Measurements from ENCODE around the gene DLX3. TPM values are rescaled to one million over a fixed set of nuclear protein-coding genes. Genes with fewer than 3 reads are reported as not detected.

The DLX3 gene
- total RNA-seq, 2 donors from 2014 or later = 0.36 to 0.68 TPM

DNA sequence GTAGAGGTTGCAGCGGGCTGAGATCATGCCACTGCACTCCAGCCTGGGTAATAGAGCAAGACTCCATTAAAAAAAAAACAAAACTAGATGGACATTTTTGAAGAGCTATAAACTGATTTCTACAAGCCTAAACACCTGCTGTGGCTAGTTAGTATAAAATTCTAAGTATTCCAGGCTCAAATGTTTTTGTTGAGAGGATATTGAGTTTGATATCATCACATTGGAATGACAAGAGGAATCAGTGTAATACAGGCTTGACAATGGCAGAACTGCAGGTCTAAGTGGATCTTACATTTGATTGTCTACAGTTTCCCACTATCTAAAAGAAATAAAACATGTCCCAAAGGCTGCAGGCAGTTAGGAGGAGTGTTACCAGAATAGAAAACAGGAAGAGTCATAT is 23.9 kb upstream of the DLX3 start:
- Histone ChIP-seq H3K9me3 (no peaks in the 10 kb centered on the region), H3K4me3 (no peak overlapping the region), H3K27me3 (replicated peaks; ENCODE audit: insufficient read depth) (no peaks in the 10 kb centered on the region), H3K36me3 (no peaks in the 10 kb centered on the region), H3K4me1 (replicated peaks) (no peaks in the 10 kb centered on the region), H3K27ac (no peak overlapping the region)
- no peak for DNase-seq (ENCODE audit: low spot score)
- TF ChIP-seq, protein P1, sequence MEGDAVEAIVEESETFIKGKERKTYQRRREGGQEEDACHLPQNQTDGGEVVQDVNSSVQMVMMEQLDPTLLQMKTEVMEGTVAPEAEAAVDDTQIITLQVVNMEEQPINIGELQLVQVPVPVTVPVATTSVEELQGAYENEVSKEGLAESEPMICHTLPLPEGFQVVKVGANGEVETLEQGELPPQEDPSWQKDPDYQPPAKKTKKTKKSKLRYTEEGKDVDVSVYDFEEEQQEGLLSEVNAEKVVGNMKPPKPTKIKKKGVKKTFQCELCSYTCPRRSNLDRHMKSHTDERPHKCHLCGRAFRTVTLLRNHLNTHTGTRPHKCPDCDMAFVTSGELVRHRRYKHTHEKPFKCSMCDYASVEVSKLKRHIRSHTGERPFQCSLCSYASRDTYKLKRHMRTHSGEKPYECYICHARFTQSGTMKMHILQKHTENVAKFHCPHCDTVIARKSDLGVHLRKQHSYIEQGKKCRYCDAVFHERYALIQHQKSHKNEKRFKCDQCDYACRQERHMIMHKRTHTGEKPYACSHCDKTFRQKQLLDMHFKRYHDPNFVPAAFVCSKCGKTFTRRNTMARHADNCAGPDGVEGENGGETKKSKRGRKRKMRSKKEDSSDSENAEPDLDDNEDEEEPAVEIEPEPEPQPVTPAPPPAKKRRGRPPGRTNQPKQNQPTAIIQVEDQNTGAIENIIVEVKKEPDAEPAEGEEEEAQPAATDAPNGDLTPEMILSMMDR (IDR thresholded peaks at IDR 0.05) = no peak
- TF ChIP-seq POLR2A (IDR thresholded peaks at IDR 0.05) (no peak), POLR2AphosphoS5 (IDR thresholded peaks at IDR 0.05) (no peak)
- intact Hi-C loops (cut with DNase I) = no loop called here
- 79% methylated on average over 1 of the region's 1 CpG for WGBS

DNA sequence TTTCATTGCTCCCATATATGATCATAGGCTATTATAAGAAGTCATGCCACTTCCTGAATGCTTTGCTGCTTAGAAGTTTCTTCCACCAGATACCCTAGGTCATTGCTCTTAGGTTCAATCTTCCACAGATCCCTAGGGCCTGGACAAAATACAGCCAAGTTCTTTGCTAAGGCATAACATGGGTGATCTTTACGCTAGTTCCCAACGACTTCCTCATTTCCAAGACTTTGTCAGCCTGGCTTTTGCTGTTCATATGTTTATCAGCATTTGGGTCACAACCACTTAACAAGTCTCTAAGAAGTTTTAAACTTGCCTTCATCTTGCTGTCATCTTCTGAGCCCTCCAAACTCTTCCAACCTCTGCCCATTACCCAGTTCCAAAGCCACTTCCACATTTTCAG is 20.1 kb upstream of the DLX3 start:
- intact Hi-C loops (cut with DNase I) = no loop called here
- DNase-seq (ENCODE audit: low spot score) = no peak
- Histone ChIP-seq H3K27me3 (replicated peaks; ENCODE audit: insufficient read depth) (no peaks in the 10 kb centered on the region), H3K4me1 (replicated peaks) (no peaks in the 10 kb centered on the region), H3K9me3 (no peaks in the 10 kb centered on the region), H3K27ac (no peak overlapping the region), H3K36me3 (no peaks in the 10 kb centered on the region), H3K4me3 (no peak overlapping the region)
- WGBS = 91% methylated on average over 2 of the region's 2 CpGs
- no peak for TF ChIP-seq POLR2A (IDR thresholded peaks at IDR 0.05)
- no peak for TF ChIP-seq POLR2AphosphoS5 (IDR thresholded peaks at IDR 0.05)
- TF ChIP-seq, protein P1 (IDR thresholded peaks at IDR 0.05) = no peak

DNA sequence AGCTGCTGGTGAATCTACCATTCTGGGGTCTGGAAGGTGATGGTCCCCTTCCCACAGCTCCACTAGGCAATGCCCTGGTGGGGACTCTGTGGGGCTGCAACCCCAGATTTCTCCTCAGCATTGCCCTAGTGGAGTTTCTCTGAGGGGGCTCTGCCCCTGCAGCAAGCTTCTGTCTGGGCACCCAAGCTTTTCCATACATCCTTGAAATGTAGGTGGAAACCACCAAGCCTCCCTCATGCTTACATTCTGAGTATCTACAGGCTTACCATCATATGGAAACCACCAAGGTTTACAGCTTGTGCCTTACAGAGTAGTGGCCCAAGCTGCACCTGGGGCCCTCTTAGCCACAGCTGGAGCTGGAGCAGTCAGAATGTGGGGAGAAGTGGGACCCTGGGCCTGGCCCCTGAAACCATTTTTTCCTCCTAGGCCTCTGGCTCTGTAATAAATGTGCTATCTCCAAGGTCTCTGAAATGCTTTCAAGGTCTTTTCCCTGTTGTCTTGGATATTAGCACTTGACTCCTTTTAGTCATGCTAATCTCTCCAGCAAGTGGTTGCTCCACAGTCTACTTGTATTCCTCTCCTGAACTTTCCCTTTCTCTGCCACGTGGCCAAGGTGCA is 19.6 kb upstream of the DLX3 start:
- Histone ChIP-seq H3K27ac (no peak overlapping the region), H3K27me3 (replicated peaks; ENCODE audit: insufficient read depth) (no peaks in the 10 kb centered on the region), H3K9me3 (no peaks in the 10 kb centered on the region), H3K36me3 (no peaks in the 10 kb centered on the region), H3K4me1 (replicated peaks) (no peaks in the 10 kb centered on the region), H3K4me3 (no peak overlapping the region)
- intact Hi-C loops (cut with DNase I) = no loop called here
- DNase-seq (ENCODE audit: low spot score) = no peak
- WGBS = 62% methylated on average over 1 of the region's 1 CpG
- TF ChIP-seq POLR2AphosphoS5 (IDR thresholded peaks at IDR 0.05) (no peak), POLR2A (IDR thresholded peaks at IDR 0.05) (no peak)
- TF ChIP-seq, protein P1 (IDR thresholded peaks at IDR 0.05) = no peak

DNA sequence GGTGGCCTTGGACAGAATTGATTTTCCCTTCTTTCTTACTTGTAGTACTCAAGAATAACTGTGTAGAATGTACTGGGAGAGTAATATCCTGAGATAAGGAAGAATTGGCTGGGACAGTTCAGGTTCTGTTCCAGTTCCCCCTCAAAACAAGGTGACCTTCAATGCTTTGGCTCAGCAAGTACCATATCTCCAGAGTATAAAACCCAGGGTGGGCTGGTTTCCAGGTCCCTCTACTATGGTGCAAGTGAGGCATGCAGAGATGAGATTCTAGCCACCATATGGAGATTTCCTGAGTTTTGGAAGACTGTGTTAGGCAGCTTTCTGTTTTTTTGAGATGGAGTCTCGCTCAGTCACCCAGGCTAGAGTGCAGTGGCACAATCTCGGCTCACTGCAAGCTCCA is 18.1 kb upstream of the DLX3 start:
- DNase-seq (ENCODE audit: low spot score) = no peak
- Histone ChIP-seq H3K36me3 (no peaks in the 10 kb centered on the region), H3K4me3 (no peak overlapping the region), H3K27me3 (replicated peaks; ENCODE audit: insufficient read depth) (no peaks in the 10 kb centered on the region), H3K9me3 (no peaks in the 10 kb centered on the region), H3K27ac (no peak overlapping the region), H3K4me1 (replicated peaks) (no peaks in the 10 kb centered on the region)
- TF ChIP-seq, protein P1 (IDR thresholded peaks at IDR 0.05) = no peak
- no peak for TF ChIP-seq POLR2A (IDR thresholded peaks at IDR 0.05)
- intact Hi-C loops (cut with DNase I) = no loop called here
- 80% methylated on average over 2 of the region's 2 CpGs for whole genome bisulfite sequencing

DNA sequence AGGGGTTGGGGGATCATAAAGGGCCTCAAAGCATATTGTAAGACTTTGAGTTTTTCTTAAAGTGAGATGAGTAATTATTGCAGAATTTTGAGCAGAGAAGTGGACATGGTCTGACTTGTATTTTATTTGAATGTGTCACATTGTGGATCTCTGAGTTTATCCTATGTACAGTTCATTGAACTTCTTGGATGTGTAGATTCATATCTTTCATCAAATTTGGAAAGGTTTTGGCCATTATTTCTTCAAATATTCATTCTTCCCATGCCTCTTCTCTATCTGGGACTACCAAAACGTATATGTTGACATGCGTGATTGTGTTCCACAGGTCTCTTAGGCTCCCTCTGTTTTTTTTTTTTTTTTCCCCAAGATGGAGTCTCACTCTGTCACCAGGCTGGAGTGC is 14.3 kb upstream of the DLX3 start:
- WGBS = 86% methylated on average over 2 of the region's 2 CpGs
- TF ChIP-seq POLR2AphosphoS5 (IDR thresholded peaks at IDR 0.05) (no peak), POLR2A (IDR thresholded peaks at IDR 0.05) (no peak)
- TF ChIP-seq, protein P1 (IDR thresholded peaks at IDR 0.05) = no peak
- no peaks in the 10 kb centered on the region for H3K9me3 ChIP-seq
- no peaks in the 10 kb centered on the region for H3K36me3 ChIP-seq
- H3K4me3 ChIP-seq = no peak overlapping the region
- H3K27ac ChIP-seq = no peak overlapping the region
- H3K4me1 ChIP-seq (replicated peaks) = no peaks in the 10 kb centered on the region
- intact Hi-C loops (cut with DNase I) = no loop called here
- no peaks in the 10 kb centered on the region for H3K27me3 ChIP-seq (replicated peaks; ENCODE audit: insufficient read depth)
- no peak for DNase-seq (ENCODE audit: low spot score)

All from prostate gland (tissue), 2 donors.